ENCODE data around the gene SLC39A11. TPM values are rescaled to one million over a fixed set of nuclear protein-coding genes. Genes with fewer than 3 reads are reported as not detected.

Gene SLC39A11
- total and polyA plus RNA-seq, 2 of the 13 experiments (the other 11 are each of a cell fraction or from before 2014, with no cell fraction given), result 17.2 to 31.5 TPM

- 58% methylated on average over 10 of the region's 10 CpGs for WGBS (ENCODE audit: low lambda C conversion rate)
- BruUV-seq (replicated peaks), result no TSS peak
- no peak for TF ChIP-seq SALL1 (CRISPR knock-in tag; IDR thresholded peaks at IDR 0.05)
- no peak for TF ChIP-seq BRCA1 (CRISPR knock-in tag; IDR thresholded peaks at IDR 0.05)
- TF ChIP-seq THRA (CRISPR knock-in tag; IDR thresholded peaks at IDR 0.05; ENCODE audit: borderline replicate concordance), result no peak
- TF ChIP-seq ZBTB3 (CRISPR knock-in tag; IDR thresholded peaks at IDR 0.05; ENCODE audit: borderline replicate concordance, low read depth), result no peak
- TF ChIP-seq KDM2A (CRISPR knock-in tag; IDR thresholded peaks at IDR 0.05; ENCODE audit: borderline replicate concordance, low read depth), result no peak
- no peak for TF ChIP-seq ELF3 (CRISPR knock-in tag; IDR thresholded peaks at IDR 0.05)
- TF ChIP-seq IKZF5 (CRISPR knock-in tag; IDR thresholded peaks at IDR 0.05), result no peak
- no peak for TF ChIP-seq BRF2 (CRISPR knock-in tag; IDR thresholded peaks at IDR 0.05)
- TF ChIP-seq ZFP37 (CRISPR knock-in tag; IDR thresholded peaks at IDR 0.05; ENCODE audit: borderline replicate concordance), result no peak
- no peak for TF ChIP-seq PAX8 (CRISPR knock-in tag; IDR thresholded peaks at IDR 0.05; ENCODE audit: borderline replicate concordance)
- TF ChIP-seq ZNF460 (CRISPR knock-in tag; IDR thresholded peaks at IDR 0.05; ENCODE audit: borderline replicate concordance), result no peak
- TF ChIP-seq KLF15 (CRISPR knock-in tag; IDR thresholded peaks at IDR 0.05; ENCODE audit: borderline replicate concordance), result no peak
- no peak for TF ChIP-seq ZNF75D (CRISPR knock-in tag; IDR thresholded peaks at IDR 0.05; ENCODE audit: borderline replicate concordance)
- TF ChIP-seq POLR2G (IDR thresholded peaks at IDR 0.05; ENCODE audit: low read depth, low read length), result no peak
- TF ChIP-seq ZNF589 (CRISPR knock-in tag; conservative IDR thresholded peaks at IDR 0.05), result no peak
- TF ChIP-seq ZNF776 (CRISPR knock-in tag; IDR thresholded peaks at IDR 0.05), result no peak
- no peak for TF ChIP-seq ZNF430 (CRISPR knock-in tag; IDR thresholded peaks at IDR 0.05)
- Histone ChIP-seq H3K9ac (ENCODE audit: insufficient read depth, low read depth, low read length) (no peak overlapping the region), H3K36me3 (replicated peaks in 1 of 2; ENCODE audit: control insufficient read depth in 1 of 2, insufficient read depth in 2 of 2, low read length in 2 of 2) (no peaks in the 10 kb centered on the region), H4K20me1 (ENCODE audit: insufficient read depth, low read length) (no peaks in the 10 kb centered on the region), H2AFZ (ENCODE audit: low read length) (no peak overlapping the region), H3K9me3 (ENCODE audit: low read length) (no peaks in the 10 kb centered on the region), H3K4me1 (ENCODE audit: insufficient read depth, low read length) (no peaks in the 10 kb centered on the region), H3K27ac (ENCODE audit: extremely low read length, insufficient read depth, low read length) (no peak overlapping the region), H3K79me2 (ENCODE audit: insufficient read depth, low read length) (no peaks in the 10 kb centered on the region), H3K4me3 (replicated peaks in 1 of 3; ENCODE audit: insufficient read depth in 1 of 3, low read depth in 2 of 3, low read length in 3 of 3) (no peak overlapping the region), H3K4me2 (ENCODE audit: low read depth, low read length) (no peak overlapping the region), H3K27me3 (ENCODE audit: control insufficient read depth in 1 of 2, insufficient read depth in 2 of 2, low read length in 2 of 2) (peaks cover 0 to 40% of the 10 kb centered on the region in 2 experiments; a peak in 3 of 5 replicates)
- intact Hi-C loops (cut with micrococcal nuclease; ENCODE audit: unreplicated experiment), result no loop called here
- ChIA-PET CTCF (ENCODE audit: low intra/inter-chr PET ratio, low total read pairs) (no interaction called here), POLR2A (no interaction called here)
- in situ Hi-C loops (cut with HindIII; ENCODE audit: extremely low pct_ligation_motif_present, low pct_unique_long_range_greater_than_20kb), result loop anchor here (10.0 kb wide), 1 partner anchor 535 kb away; no protein-coding TSS in a partner anchor
- no peak for DNase-seq (ENCODE audit: low spot score)
- FAIRE-seq, result no peak
- ATAC-seq, result peak; percentile 49
These were observed 7.0 kb upstream of the SLC39A11 start for GRCh38 chr17:73099511-73099910.

Measured in HepG2 (cell line).